GF-D8 (cell line): ENCODE measurements around the gene CACNA1E.

Experiments used
- DNase-seq: peaks from one replicate; lab custom pipeline; 2025; lab: John Stamatoyannopoulos, UW

CACNA1E gene

DNA sequence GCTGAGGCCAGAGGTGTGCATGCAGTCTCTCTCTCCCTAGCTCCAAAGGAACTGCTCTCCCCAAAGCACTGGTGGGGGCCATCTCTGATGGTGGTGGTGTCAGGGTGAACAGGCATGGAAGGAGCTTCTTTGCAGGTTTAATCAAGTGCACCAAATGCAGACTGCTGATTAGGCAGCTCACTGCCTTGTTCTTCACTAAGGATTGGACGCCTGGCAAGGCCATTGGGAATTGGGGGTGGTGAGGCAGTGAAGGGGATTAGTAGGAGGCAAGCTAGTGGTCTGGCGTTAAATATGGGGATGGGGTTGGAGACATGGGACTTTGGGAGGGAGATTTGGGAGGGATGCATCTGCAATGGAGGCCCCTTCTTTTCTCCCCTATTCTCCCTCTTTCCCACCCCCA, 1.5 kb downstream of the CACNA1E start:
- no peak for DNase-seq

DNA sequence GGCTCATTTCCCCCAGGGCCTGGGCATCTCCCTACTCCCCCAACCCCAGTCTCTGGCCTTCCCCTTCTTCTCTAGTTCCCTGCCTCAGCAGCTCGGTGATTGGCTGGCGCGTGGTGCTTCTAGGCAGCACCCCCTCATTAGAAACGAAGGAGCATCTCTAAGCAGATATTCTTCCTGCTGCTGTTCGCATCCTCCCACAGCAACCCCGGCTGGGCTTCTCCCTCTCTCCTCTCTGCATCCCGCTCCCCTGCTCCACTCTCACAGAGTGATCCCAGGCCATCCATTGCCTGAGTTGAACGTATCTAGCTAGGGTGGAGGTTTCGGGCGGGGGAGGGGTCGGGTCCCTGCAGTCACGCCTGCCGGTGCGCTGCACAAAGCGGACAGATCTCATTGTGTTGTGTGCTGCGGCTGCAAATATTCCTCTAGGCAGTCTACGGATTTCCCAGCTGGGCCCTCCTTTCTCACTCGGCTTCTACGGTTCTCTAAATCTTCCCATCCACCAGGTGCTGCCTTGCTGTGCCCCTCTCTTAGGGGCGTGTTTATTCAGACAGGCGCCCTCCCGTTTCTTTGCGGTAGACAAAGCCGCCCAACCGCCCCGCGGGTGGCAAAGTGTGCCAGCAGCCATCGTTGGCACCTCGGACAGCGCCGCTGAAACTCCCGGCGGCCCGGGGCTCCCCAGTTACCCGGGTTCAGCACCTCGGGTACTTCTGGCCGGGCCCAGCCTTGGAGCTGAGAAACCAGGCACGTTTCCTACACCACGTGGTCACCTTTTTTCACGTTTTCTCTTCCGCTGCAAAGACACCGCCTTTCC, 2.2 kb downstream of the CACNA1E start:
- DNase-seq: no peak

DNA sequence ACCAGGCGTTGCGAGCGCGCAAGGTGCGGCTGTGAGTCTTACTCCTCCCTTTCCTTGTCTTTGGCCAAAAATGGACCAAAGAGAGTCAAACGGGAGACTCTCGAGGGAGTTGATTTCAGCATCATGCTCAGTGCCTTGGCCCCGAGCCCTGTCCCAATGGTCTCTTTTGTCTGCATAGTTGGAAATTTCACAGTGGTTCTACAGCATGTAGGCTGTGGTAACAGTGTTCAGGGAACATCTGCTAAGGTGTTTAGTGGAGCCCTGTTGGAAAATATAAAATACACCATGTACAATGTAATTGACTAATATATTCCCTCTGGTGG, 2.7 kb downstream of the CACNA1E start:
- DNase-seq: no peak

DNA sequence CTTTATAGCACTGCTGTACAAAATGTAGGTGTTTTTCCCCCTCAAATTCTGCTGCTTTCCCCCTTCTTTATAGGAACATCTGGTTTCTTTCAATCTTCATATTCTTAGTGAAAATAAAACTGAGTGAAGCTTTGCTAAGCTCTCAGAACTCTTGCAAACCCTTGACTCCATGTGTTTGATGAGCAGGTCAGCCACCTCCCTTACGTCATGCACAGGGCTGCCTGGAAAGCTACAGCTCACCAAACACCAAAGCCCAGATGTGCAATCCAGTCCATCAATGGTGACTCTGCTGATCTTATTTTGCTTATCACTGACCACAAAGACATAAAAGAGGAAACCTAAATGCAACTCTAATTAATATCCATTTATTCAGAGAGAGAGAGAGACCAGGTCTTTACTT, 5.5 kb downstream of the CACNA1E start:
- no peak for DNase-seq

DNA sequence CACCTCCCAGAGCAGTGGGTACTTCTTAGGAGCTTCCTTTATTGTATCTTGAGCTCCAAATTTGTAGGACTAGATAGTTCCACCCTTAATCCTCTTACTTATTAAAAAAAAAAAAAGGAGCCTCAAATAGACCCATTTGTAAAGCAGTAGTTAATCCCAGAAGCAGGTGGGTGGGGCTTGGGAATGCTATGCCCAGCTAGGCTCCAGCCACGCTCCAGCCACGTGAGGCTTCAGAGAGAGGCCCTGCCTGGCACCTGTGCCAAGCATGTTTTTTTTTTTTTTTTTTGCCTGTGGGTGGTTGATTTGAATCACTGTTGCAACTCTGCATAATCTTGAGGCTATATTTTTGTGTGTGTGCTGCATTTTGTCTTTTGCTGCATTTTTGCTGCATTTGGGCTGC, 7.0 kb downstream of the CACNA1E start:
- no peak for DNase-seq

DNA sequence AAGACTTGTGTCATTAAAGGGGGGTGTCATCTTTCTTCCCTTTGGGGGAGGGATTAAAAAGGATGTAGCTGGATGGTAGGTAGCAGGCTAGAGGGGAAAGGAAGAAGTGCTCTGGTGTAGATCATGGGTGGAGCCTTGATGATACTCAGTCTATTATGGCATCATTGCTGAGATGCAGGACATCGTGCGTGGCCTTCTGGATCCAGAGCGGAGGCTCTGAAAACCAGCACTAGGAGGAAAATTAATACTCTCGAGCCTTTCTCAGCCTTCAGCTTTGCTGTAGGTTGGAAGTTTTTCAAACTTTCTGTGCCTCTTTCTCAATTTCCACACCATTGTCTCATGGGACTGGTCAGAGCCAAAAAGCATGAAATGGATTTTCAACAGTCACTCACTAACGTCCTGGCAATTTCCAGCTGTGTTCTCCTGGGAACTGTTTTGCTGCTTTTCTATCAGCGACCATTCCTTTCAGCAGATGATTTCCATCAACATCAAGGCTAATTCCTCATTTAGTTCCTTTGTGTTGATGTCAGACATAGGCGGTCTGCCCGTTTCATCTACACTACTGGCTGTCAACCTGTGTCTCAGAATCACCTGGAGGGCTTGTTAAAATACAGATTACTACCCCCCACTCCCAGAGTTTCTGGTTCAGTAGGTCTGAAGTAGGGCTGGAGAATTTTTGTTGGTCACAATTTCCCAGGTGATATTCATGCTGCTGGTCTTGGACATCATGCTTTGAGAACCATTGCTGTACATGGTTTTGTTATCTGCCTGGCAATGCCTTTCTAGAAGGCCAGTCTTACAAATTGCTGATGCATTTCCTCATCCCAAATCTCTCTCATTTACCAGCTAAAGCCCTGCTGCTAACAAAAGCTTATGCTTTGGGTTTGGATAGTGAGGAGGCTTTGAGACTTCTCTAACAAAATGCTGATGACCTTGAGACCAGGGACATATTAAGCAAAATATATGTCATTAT, 7.7 kb downstream of the CACNA1E start:
- DNase-seq: no peak

DNA sequence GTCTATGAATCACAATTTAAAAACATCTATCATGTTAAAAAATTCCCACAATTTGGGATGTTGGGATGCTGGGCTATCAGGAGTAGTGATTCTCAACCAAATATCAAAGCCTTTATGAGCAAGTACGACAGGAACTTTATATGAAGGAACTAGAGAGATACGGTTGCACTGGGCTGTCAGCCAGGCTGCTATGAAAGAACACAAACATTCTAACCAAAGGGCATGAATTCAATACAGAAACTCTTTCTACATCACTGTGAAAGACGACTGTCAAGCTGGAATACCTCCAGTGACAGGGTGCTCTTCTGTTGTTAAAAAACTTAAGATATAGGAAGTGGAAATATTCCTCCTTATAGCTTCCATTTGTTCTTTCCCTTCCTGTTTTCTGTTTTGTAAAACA, 9.8 kb downstream of the CACNA1E start:
- no peak for DNase-seq

DNA sequence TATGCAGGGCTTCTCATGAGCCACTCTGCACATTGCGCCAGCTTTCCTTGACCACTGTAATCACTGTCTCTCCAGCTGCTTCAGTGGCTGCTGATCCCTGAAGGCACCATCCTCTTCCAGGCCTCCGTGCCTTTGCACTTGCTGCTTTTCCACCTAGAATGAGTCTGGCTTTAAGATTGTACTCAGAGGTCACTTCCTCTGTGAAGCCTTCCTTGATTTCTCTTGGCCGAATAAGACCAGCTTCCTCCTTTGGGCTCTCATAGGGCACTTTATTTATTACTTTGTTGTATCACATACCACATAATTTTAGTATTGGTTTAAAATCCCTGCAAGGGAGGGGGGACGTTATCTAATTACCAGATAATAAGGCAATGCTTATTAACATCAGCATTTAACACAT, 10.6 kb downstream of the CACNA1E start:
- no peak for DNase-seq

DNA sequence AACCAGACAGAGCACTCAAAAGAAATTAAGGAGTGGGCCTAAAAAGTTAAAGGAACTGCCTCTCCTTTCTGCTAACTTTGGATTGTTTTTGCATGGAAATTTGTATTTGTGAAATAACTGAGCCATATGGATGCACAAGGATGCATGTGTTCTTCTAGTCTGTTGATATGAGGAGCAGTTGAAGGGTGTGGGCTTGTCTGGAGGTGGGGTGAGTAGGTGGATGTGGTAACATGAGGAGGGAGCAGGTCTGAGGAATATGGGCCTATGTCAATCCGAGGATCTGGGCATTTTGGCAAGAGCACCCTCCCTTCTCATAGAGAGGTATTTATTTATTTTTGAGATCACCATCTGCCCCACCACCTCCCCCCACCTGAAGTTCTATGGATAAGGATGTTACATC, 13.4 kb downstream of the CACNA1E start:
- DNase-seq: no peak

DNA sequence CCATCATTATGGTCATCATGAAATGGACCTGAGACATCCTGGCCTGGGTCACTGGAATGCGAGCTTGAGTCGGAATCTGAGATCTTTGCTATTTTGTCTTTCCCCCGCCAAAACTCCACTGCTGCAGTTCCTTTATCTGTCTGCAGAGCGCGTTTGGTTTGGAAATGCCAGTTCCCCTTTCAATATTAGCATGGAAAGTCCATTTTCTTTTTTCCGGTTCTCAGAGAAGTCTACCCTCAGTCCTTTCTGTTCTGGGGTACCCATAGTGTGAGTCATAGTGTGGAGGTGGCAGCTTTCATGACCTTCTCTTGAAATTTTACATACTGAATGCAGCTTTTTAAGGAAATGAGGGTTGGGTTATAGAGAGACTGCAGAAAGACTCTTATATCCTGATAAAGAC, 14.6 kb downstream of the CACNA1E start:
- DNase-seq: no peak

DNA sequence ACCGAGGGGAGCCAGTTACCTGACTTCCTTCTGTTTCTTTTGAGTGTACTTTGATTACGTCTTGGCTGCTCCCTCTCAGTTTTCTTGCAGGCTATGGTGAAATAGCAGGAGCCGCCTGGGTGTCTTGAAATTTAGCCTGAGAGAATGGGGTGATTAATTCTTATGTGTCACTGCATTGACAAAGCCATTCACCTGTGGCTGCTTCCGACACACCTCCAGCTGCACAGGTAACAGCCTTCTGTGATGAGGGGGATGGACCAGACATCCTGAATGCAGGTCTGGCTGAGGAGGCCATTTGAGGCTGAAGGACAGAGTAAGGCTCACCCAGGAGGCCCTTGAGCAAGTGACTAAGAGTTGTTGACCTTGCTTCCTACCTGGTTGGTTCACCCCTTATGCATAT, 16.5 kb downstream of the CACNA1E start:
- no peak for DNase-seq

DNA sequence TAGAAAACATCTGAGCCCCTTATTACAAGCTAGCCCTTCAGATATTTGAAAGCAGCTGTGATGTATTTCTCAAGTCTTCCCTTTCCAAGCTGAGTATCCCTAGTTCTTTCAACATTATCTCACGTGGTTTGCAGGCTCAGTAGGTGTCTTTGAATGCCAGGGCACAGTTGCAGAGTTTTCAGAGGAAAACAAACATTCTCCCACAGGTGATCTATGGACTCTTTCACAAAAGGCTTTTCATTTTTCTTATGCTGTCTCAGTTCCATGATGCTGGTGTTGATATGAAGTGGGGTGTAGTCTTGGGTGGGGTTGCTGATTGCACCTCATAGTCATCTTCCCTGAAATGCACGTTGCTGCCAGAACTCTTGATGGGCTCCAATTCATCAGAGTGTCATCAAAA, 17.3 kb downstream of the CACNA1E start:
- DNase-seq: no peak

DNA sequence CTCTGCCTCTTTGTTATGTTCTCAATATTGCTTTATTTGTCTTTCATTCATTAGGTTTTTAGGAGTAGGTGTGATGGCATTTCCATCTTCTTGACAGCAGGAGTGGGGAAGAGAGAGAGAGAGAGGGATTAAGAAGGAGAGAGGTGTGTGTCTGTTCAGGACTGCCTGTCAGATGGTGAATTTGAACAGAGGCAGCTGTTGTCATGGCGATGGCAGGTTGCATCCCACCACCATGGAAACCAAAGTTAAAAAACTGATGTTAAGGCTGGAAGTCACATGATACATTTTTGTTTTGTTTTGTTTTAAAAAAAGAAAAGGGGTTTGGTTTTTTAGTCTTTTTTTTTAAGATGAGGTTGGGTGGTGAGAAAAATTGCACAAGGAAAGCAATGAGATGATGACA, 18.3 kb downstream of the CACNA1E start:
- DNase-seq: no peak

DNA sequence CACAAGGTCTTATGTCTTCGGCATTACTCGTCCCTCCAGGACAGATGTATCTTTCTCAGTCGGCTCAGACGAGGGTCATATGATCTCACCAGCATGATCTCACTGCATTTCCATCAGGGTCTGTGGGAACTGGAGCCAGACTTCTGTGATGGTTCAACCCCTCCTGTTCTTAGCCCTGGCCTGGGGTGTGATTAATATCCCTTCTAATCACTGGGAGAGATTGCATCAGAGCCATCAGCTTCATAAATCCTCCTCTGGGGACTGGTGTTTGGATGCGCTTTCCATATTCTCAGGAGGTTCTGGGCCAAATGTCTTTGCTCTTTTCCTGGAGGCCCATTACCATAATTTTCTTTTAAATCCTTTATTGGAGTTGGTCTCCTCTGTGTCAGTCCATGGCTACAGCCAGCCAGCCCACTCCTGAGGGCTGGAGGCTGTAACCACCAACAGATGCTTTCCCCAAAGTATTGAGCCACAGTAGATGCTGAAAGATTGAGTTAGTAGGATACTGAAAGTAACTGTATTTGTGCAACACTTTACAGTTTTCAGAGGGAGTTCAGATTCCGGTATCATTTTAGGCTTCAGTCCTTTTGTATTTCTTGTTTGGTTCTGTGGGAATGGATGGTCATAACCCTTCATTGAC, 20.0 kb downstream of the CACNA1E start:
- no peak for DNase-seq

DNA sequence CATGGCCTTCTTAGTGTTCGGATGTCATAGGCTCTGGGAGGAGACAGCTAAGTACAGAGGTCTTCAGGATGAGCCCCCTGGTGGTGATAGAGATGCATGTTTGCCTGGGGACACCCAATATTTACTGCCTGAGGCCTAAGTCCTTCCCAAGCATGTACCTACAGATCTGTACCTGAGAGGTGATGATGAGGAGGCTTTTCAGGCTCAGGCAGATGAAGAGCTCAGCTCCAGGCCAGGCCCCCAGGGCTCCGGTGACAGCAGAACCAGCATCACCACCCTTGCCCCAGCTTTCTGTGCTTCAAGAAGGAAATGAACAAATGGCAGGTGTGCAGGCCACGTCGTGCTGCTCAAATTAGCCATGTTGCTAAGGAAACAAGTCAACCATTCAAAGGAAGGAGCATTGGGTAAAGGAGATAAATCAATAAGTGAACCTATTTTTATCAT, 21.1 kb downstream of the CACNA1E start:
- no peak for DNase-seq

DNA sequence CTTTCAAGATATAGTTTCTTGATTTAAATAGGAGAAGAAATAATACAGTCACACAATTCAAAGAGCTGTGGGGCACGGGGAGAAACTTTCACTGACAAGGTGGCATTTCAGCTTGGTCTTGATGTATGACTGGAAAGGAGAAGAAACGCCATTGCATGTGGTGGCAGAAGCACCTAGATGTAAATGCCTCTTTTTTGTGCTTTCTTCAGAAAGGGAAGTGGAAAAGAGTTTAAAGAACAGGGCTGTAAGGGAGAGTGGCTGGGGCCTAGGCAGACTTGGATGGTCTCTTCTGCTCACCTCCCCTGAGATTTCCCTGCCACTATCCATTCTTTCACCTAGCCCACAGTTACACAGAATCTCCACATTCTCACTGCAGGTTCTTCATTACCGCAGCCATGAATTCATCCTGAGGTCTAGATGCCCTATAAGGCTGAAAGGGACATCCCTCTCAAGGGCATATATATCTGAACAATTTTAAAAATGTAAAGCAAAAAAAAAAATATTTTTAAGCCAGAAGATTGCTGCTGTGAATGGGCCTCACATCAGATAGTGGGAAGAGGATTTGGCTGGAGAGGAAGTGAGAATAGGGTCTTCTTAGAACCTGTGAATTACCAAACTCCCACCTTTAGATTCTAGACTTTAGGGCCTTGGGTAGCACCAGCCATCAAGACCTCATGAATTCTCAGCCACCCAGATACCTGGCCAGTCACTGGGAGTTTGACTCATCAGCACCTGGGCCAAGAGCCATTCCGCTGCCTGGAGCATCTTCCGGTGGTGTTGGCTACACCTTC, 23.4 kb downstream of the CACNA1E start:
- no peak for DNase-seq

DNA sequence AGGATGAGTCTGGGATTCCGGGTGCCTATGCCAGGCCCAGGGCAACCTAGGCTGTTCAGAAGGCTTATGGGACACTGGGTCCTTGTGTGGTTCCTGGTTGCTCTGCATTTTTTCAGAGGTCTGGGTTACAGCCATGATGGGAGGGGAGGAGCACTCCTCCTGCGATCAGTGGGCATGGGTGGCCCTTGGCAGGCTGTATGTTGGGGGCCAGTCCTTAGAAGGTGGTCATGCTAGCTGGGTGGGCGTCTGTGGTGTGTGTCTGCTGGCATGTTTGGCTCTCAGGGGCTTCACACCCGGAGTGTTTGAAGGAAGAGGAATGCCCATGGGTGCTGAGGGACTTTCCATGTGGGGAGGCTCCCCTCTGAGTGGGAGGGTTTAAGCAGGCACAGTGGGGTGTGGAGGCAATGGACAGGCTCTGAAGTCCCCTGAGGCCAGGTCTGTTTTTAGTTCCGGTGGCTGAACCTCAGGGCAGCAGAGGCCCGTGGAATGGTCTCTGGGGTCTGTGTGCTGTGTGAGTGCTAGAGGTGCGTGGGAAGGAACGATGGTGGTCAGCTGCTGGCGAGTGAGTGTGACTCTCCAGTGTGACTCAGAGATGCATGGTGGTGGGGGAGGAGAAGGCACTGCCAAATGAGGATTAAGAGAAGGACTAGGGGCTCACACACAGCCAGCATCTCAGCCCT, 25.3 kb downstream of the CACNA1E start:
- no peak for DNase-seq

DNA sequence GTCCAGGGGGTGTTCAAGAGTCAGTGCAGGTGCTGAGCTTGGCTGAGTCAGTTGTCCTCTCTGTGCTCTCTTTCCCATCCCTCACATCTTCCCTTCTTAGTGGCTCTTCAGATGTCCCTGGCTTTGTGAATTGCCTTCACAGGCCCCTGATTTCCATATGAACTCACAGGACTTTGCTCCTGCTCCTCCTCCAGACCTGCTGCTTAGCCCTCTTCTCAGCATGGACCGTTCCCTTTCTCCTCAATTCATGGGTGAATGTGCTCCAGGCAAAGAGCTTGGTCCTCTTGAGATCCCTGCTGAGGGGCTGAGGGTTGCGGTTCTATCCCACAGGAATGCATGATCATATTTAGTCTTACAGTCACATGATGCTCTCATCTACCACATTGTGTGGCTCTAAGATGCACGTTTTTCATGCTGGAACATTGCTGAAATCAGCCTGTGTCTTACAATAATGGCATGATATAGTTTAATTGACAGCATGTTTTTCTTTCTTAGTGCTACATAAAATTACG, 30.5 kb downstream of the CACNA1E start:
- DNase-seq: no peak

DNA sequence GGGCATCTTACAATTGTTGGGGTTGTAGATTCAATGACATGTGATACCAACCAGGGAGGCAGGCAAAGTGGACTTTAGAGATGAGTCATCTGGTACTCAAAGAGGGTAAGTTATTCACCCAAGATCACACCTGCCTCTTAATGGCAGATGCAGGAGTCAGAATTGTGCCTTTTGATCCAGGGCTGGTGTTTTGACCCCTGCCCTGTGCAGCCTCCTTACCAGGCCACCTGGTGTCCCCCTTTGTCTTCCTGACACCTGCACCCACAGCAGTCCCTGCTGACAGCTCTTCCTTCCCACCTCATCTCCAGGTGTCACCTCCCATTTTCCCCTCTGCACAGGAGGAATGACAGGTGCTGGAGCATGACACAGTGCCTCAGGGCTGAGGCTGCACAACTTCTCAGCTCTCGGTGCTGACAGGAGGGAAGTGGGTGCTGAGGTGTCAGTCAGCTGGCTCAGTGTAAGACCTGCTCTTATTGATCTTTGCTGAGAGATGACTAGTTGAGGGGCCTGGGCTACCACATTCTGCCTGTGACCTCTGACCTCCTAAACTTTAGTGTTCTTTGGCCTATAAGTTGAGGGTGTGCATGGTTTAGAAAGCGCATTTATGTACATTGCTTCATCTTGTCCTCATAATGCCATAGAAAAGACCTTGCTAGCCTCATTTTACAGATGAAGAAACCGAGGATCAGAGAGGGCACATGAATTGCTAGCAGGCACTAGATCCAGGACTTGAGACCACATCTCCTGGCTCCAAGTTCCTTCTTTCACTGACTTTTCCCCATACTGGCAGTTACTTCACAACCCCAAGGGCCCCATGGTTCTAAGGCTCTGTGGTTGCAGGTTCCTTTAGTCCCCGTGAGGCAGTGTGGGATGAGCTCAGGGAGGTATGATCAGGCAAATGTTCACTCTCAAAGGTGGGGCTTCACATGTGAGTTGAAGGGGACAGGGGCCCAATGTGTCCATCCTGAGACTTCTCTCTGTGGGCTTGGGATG, 31.3 kb downstream of the CACNA1E start:
- no peak for DNase-seq

DNA sequence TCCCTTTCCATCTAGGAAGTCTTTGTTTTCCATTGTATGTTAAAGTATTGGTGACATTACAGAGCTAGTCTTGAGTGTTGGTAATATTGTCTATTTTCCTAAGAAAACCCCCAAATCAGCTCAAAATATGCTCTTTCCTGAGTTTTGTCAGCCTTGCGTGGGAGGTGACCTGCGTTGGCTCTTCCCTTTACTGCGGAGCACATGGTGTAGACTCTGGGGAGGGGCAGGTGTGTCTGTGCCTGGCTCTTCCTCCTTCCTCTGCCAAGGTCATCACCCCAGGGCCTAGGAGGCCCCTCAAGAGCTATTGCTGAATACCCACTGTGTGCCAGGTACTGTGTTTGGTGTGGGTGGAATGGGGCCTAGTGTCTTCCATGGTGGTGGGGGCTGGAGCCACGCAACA, 33.4 kb downstream of the CACNA1E start:
- DNase-seq: no peak
